OCI-LY1 (cell line): ENCODE measurements around the gene RNPEPL1.

ENCODE experiments used
- CTCF ChIP-seq: fragments of 200-600 bp; sonication (generic), shearing (Covaris generic); IDR thresholded peaks from 2 replicates; pipeline ENCODE4 v1.5.1; 2017; ENCODE audit warnings: mild to moderate bottlenecking, antibody characterized with exemption, low read length, moderate library complexity, mixed read lengths
- EZH2 ChIP-seq: fragments of 200-600 bp; sonication (generic), shearing (Covaris generic); IDR thresholded peaks from 2 replicates; pipeline ENCODE4 v1.8.0; 2017; ENCODE audit warnings: borderline replicate concordance, mixed run types, mild to moderate bottlenecking, antibody characterized with exemption, low read length, moderate library complexity, mixed read lengths

DNA sequence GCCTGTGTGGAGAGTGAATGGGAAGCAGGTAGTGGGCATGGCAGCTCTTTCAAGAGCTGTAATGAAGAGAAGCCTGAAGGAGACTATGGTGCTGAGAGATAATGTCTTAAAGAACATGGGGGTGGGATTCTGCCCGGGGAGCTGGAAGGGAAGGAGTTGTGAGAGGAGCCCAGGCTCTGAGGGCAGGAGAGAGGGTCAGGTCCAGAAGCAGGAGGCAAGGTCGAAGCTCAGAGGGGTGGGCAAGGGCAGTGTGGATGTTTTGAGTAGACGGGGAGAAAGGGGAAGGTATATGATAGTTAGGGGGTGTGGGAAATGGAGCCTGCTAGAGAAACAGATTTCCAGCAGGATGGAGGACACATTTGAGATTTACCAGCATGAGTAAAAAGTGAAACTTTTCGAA, 20.4 kb downstream of the RNPEPL1 start:
- TF ChIP-seq CTCF (no peak), EZH2 (no peak)
